Endothelial cell of umbilical vein (primary cell): ENCODE data around the gene GPN1. TPM values are rescaled to one million over a fixed set of nuclear protein-coding genes. Genes with fewer than 3 reads are reported as not detected.

Source experiments
- BruUV-seq: library from RNA; stranded (reverse); fragments of 400-500 nt; replicated peaks from 2 replicates; lab custom pipeline; 2021; lab: Mats Ljungman, UMichigan
- CTCF ChIA-PET: fragments of 300-600, 350-600 bp; sonication (Branson Sonifier 250); formaldehyde crosslinking; loops from one replicate; lab custom pipeline; 2021; ENCODE audit warnings: antibody characterized with exemption, inconsistent platforms; lab: Charles Lee
- POLR2A ChIA-PET: fragments of 300-600, 350-600 bp; sonication (Branson Sonifier 250); formaldehyde crosslinking; loops from one replicate; lab custom pipeline; 2021; ENCODE audit warnings: antibody characterized with exemption, inconsistent platforms; lab: Charles Lee
- DNase-seq: peaks from one replicate; pipeline ENCODE4 v3.0.0-alpha.2; 2011; ENCODE audit warnings: low read depth, low spot score
- FAIRE-seq: peaks from 2 replicates; lab custom pipeline; 2011; peaks lifted over from hg19 to GRCh38; lab: Jason Lieb, UNC
- H2AFZ ChIP-seq: 2 replicates; pipeline ENCODE4 v1.6.0; 2012; ENCODE audit warnings: low read depth, low read length, control low read depth, inconsistent platforms
- H3K27ac ChIP-seq: 2 replicates; pipeline ENCODE4 v1.5.1; 2011; ENCODE audit warnings: low read depth, mild to moderate bottlenecking, control low read depth, low read length, moderate library complexity; ENCODE audit not compliant: insufficient read depth
- H3K27me3 ChIP-seq, 2 experiments: 2 replicates each; pipeline versions ENCODE4 v1.6.0 to v1.6.1; 2011; ENCODE audit warnings: low read length in 2 of 2, mixed read lengths in 1 of 2; ENCODE audit not compliant: control insufficient read depth in 2 of 2, insufficient read depth in 2 of 2
- H3K36me3 ChIP-seq, 2 experiments: 2 replicates in 1 of 2; 3 replicates in 1 of 2; pipeline ENCODE4 v1.5.1; 2011; ENCODE audit warnings: low read length in 2 of 2, mild to moderate bottlenecking in 1 of 2, moderate library complexity in 1 of 2; ENCODE audit not compliant: control insufficient read depth in 2 of 2, insufficient read depth in 2 of 2; ENCODE audit errors: extremely low read depth in 1 of 2
- H3K4me1 ChIP-seq: 3 replicates; pipeline ENCODE4 v1.5.1; 2011; ENCODE audit warnings: mild to moderate bottlenecking, low read length; ENCODE audit not compliant: control insufficient read depth, insufficient read depth; ENCODE audit errors: extremely low read depth
- H3K4me2 ChIP-seq: 2 replicates; pipeline ENCODE4 v1.6.1; 2011; ENCODE audit warnings: low read length, control low read depth, mixed read lengths; ENCODE audit not compliant: insufficient read depth
- H3K4me3 ChIP-seq, 3 experiments: fragments of 200-600 bp in 1 of 3; sonication (generic), shearing (Covaris generic) in 1 of 3; replicated peaks in 1 of 3; 2 replicates each; pipeline ENCODE4 v1.5.1; 2011 to 2016; ENCODE audit warnings: control low read depth in 3 of 3, low read length in 3 of 3, mild to moderate bottlenecking in 2 of 3, inconsistent platforms in 1 of 3, low read depth in 1 of 3, moderate library complexity in 1 of 3; ENCODE audit not compliant: insufficient read depth in 1 of 3
- H3K79me2 ChIP-seq: 2 replicates; pipeline ENCODE4 v1.6.0; 2012; ENCODE audit warnings: low read length, inconsistent platforms; ENCODE audit not compliant: control insufficient read depth, insufficient read depth
- H3K9ac ChIP-seq: replicated peaks from 2 replicates; pipeline ENCODE3; 2011; ENCODE audit warnings: low read length, control low read depth; ENCODE audit not compliant: insufficient read depth; ENCODE audit errors: extremely low read depth
- H3K9me1 ChIP-seq: replicated peaks from 3 replicates; pipeline ENCODE4 v1.6.0; 2011; ENCODE audit warnings: mild to moderate bottlenecking, low read length; ENCODE audit not compliant: control insufficient read depth, insufficient read depth; ENCODE audit errors: extremely low read depth
- H3K9me3 ChIP-seq: replicated peaks from 2 replicates; pipeline ENCODE4 v1.5.1; 2012; ENCODE audit warnings: low read length, inconsistent platforms; ENCODE audit not compliant: control insufficient read depth, insufficient read depth
- H4K20me1 ChIP-seq: replicated peaks from 2 replicates; pipeline ENCODE3; 2011; ENCODE audit warnings: mild to moderate bottlenecking, low read length; ENCODE audit not compliant: control insufficient read depth, insufficient read depth; ENCODE audit errors: extremely low read depth
- CTCF ChIP-seq, 2 donors: IDR thresholded peaks; 1 replicate in 1 of 2; 2 replicates in 1 of 2; pipeline ENCODE4 v1.5.1; 2011; ENCODE audit warnings: low read length in 2 of 2, mild to moderate bottlenecking in 2 of 2, moderate library complexity in 2 of 2, control low read depth in 1 of 2, inconsistent platforms in 1 of 2, low read depth in 1 of 2; ENCODE audit not compliant: insufficient read depth in 1 of 2; ENCODE audit errors: extremely low read depth in 1 of 2
- EZH2 ChIP-seq: IDR thresholded peaks from 2 replicates; pipeline ENCODE4 v1.6.1; 2012; ENCODE audit warnings: borderline replicate concordance, low read depth, mild to moderate bottlenecking, moderate library complexity, low read length, inconsistent platforms; ENCODE audit not compliant: severe bottlenecking
- FOS ChIP-seq: IDR thresholded peaks from 2 replicates; pipeline ENCODE4 v1.6.1; 2011; ENCODE audit warnings: mild to moderate bottlenecking, low read length, moderate library complexity, borderline replicate concordance; ENCODE audit not compliant: insufficient read depth
- GATA2 ChIP-seq: IDR thresholded peaks from 2 replicates; pipeline ENCODE4 v1.7.0; 2011; ENCODE audit warnings: low read depth, mild to moderate bottlenecking, moderate library complexity, mixed read lengths, low read length; ENCODE audit not compliant: insufficient read length, insufficient read depth
- JUN ChIP-seq: IDR thresholded peaks from 2 replicates; pipeline ENCODE4 v1.6.1; 2011; ENCODE audit warnings: borderline replicate concordance, low read depth; ENCODE audit not compliant: insufficient read length, insufficient read depth
- MYC ChIP-seq: IDR thresholded peaks from one replicate; pipeline ENCODE4 v1.6.1; 2011; ENCODE audit warnings: mild to moderate bottlenecking, low read depth, low read length
- POLR2A ChIP-seq: IDR thresholded peaks from 2 replicates; pipeline ENCODE4 v1.6.1; 2012; ENCODE audit warnings: low read depth, mild to moderate bottlenecking, control low read depth, low read length
- POLR2AphosphoS5 ChIP-seq: IDR thresholded peaks from 2 replicates; pipeline ENCODE4 v1.6.1; 2012; ENCODE audit warnings: low read depth, mild to moderate bottlenecking, control low read depth, low read length, moderate library complexity; ENCODE audit not compliant: insufficient read depth
- dilution Hi-C: fragments of 300-500 bp; cut with MboI; formaldehyde crosslinking; loops from one replicate; pipeline ENCODE4 v1.15.0; 2019; ENCODE audit warnings: low sequenced_read_pairs; ENCODE audit not compliant: extremely low pct_ligation_motif_present
- intact Hi-C: fragments of 100-400 bp; cut with micrococcal nuclease; formaldehyde crosslinking; loops from one replicate; pipeline ENCODE4 v1.10.0; 2022
- polyA plus RNA-seq, 4 experiments: library from polyadenylated mRNA; depleted of rRNA in 3 of 4; stranded (reverse) in 3 of 4; unstranded in 1 of 4; fragments of >200 nt; gene quantifications; 2 replicates each; pipeline versions ENCODE4 v1.2.1 to v1.2.3, GENCODE V29; 2011 to 2012; ENCODE audit warnings: missing spikeins in 1 of 4
- total RNA-seq: library from RNA; stranded (reverse); gene quantifications from 2 replicates; pipeline ENCODE4 v1.2.3, GENCODE V29; 2021
- TF ChIP-seq, protein P1 (sequence below): IDR thresholded peaks from 2 replicates; pipeline ENCODE4 v1.6.1; 2011; ENCODE audit not compliant: insufficient read depth, insufficient read length

GPN1 gene
- total and polyA plus RNA-seq, 2 donors (not counting 3 experiments of a cell fraction or from before 2014, with no cell fraction given), result 35.4 to 45.5 TPM

DNA sequence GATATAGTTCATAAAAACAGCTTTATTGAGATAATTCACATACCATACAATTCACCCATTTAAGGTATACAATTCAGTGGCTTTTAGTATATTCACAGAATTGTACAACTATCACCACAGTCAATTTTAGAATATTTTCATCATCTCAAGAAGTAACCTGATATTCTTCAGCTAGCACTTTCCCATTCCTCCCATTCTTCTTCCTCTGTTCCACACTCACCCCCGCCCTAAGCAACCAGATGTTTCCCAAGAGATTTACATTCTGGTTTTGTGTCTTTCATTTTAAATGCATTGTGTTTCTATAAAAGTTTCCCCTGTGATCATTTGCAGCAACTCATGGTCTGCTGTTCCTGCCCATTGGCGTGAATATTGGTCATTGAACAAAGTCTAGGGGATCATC, 5.4 kb downstream of the GPN1 start:
- Histone ChIP-seq H3K9ac (no peak overlapping the region), H3K9me1 (no peaks in the 10 kb centered on the region), H2AFZ (no peak overlapping the region), H3K27me3 (no peaks in the 10 kb centered on the region), H3K27ac (no peak overlapping the region), H3K36me3 (peaks cover 24 to 27% of the 10 kb centered on the region in 2 experiments), H3K4me2 (no peak overlapping the region), H3K4me1 (peaks cover 4% of the 10 kb centered on the region), H3K4me3 (no peak overlapping the region), H4K20me1 (no peaks in the 10 kb centered on the region), H3K79me2 (peaks cover 6% of the 10 kb centered on the region), H3K9me3 (no peaks in the 10 kb centered on the region)
- ChIA-PET CTCF (no interaction called here), POLR2A (no interaction called here)
- BruUV-seq, result no TSS peak
- dilution Hi-C loops, result no loop called here
- DNase-seq (no peak), FAIRE-seq (no peak)
- no peak for TF ChIP-seq MYC
- no peak for TF ChIP-seq CTCF (IDR thresholded peaks at IDR 0.05; ENCODE audit: extremely low read depth in 1 of 2, insufficient read depth in 1 of 2, low read depth in 1 of 2, low read length in 2 of 2)
- TF ChIP-seq, protein P1, sequence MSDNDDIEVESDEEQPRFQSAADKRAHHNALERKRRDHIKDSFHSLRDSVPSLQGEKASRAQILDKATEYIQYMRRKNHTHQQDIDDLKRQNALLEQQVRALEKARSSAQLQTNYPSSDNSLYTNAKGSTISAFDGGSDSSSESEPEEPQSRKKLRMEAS, result no peak
- TF ChIP-seq POLR2AphosphoS5, result no peak
- TF ChIP-seq FOS, result no peak
- no peak for TF ChIP-seq JUN
- TF ChIP-seq GATA2, result no peak
- no peak for TF ChIP-seq EZH2
- TF ChIP-seq POLR2A, result no peak
- intact Hi-C loops, result no loop called here
